IMR-90 (cell line): ENCODE measurements around the gene KLF8. TPM values are rescaled to one million over a fixed set of nuclear protein-coding genes. Genes with fewer than 3 reads are reported as not detected.

ENCODE experiments used
- ATAC-seq: fragments of 200-7000 bp; cut with Tn5 transposase; 2 replicates; pipeline ENCODE4 v1.9.1; 2020; ENCODE audit warnings: low read depth, mild to moderate bottlenecking, moderate library complexity
- BruUV-seq: library from RNA; stranded (reverse); fragments of 400-500 nt; replicated peaks from 2 replicates; lab custom pipeline; 2021; lab: Mats Ljungman, UMichigan
- CTCF ChIA-PET: fragments of 300-600 bp; formaldehyde crosslinking; extraction: SDS; loops from one replicate; lab custom pipeline; 2021; ENCODE audit warnings: antibody characterized with exemption; lab: Yijun Ruan, JAX
- POLR2A ChIA-PET: fragments of 300-600 bp; sonication (Branson Sonifier 250); formaldehyde crosslinking; loops from one replicate; lab custom pipeline; 2022; ENCODE audit warnings: antibody characterized with exemption; ENCODE audit not compliant: unreplicated experiment; lab: Charles Lee
- DNase-seq: peaks from one replicate; pipeline ENCODE4 v3.0.0; 2013
- H2AFZ ChIP-seq: replicated peaks from 2 replicates; pipeline ENCODE3; 2013; ENCODE audit warnings: low read length, mild to moderate bottlenecking; ENCODE audit not compliant: poor library complexity
- H2AK5ac ChIP-seq: 2 replicates; pipeline ENCODE4 v1.6.1; 2013; ENCODE audit warnings: low read depth, low read length, inconsistent platforms
- H2AK9ac ChIP-seq: replicated peaks from 2 replicates; pipeline ENCODE3; 2013; ENCODE audit warnings: mild to moderate bottlenecking, low read depth, low read length, moderate library complexity; ENCODE audit not compliant: poor library complexity
- H2BK120ac ChIP-seq: 2 replicates; pipeline ENCODE4 v1.6.1; 2013; ENCODE audit warnings: low read depth, low read length, inconsistent platforms
- H2BK15ac ChIP-seq: 3 replicates; pipeline ENCODE4 v1.6.1; 2013; ENCODE audit warnings: low read depth, low read length, inconsistent platforms
- H2BK20ac ChIP-seq: 2 replicates; pipeline ENCODE4 v1.6.1; 2013; ENCODE audit warnings: low read depth, mild to moderate bottlenecking, inconsistent platforms, low read length, moderate library complexity
- H2BK5ac ChIP-seq: 2 replicates; pipeline ENCODE4 v1.6.1; 2013; ENCODE audit warnings: mild to moderate bottlenecking, low read depth, low read length, inconsistent platforms; ENCODE audit not compliant: poor library complexity, severe bottlenecking
- H3K14ac ChIP-seq: replicated peaks from 2 replicates; pipeline ENCODE4 v1.6.1; 2013; ENCODE audit warnings: low read depth, low read length, inconsistent platforms
- H3K18ac ChIP-seq: 2 replicates; pipeline ENCODE4 v1.6.1; 2013; ENCODE audit warnings: low read depth, low read length, control low read depth
- H3K23ac ChIP-seq: 2 replicates; pipeline ENCODE4 v1.6.1; 2013; ENCODE audit warnings: low read depth, low read length, inconsistent platforms
- H3K27ac ChIP-seq: 2 replicates; pipeline ENCODE4 v1.5.1; 2013; ENCODE audit warnings: mild to moderate bottlenecking, control low read depth, low read length; ENCODE audit not compliant: insufficient read depth
- H3K27me3 ChIP-seq: 2 replicates; pipeline ENCODE4 v1.6.1; 2013; ENCODE audit warnings: low read length; ENCODE audit not compliant: control insufficient read depth, insufficient read depth
- H3K36me3 ChIP-seq: 2 replicates; pipeline ENCODE4 v1.6.1; 2013; ENCODE audit warnings: low read length, mixed read lengths; ENCODE audit not compliant: control insufficient read depth, insufficient read depth
- H3K4ac ChIP-seq: 2 replicates; pipeline ENCODE4 v1.6.1; 2013; ENCODE audit warnings: low read depth, low read length, inconsistent platforms
- H3K4me1 ChIP-seq: 2 replicates; pipeline ENCODE4 v1.6.1; 2013; ENCODE audit warnings: low read length, mixed read lengths; ENCODE audit not compliant: control insufficient read depth, insufficient read depth
- H3K4me2 ChIP-seq: 2 replicates; pipeline ENCODE4 v1.6.1; 2013; ENCODE audit warnings: low read depth, mild to moderate bottlenecking, control low read depth, low read length, moderate library complexity
- H3K4me3 ChIP-seq: 2 replicates; pipeline ENCODE4 v1.5.1; 2013; ENCODE audit warnings: low read depth, mild to moderate bottlenecking, control low read depth, low read length, moderate library complexity; ENCODE audit not compliant: insufficient read depth
- H3K56ac ChIP-seq: 2 replicates; pipeline ENCODE4 v1.6.1; 2013; ENCODE audit warnings: low read length, inconsistent platforms; ENCODE audit not compliant: insufficient read depth; ENCODE audit errors: extremely low read depth
- H3K79me1 ChIP-seq, 2 experiments: 2 replicates each; pipeline ENCODE4 v1.6.1; 2013; ENCODE audit warnings: low read length in 2 of 2, inconsistent platforms in 1 of 2, low read depth in 1 of 2
- H3K9ac ChIP-seq: 2 replicates; pipeline ENCODE4 v1.6.1; 2013; ENCODE audit warnings: low read depth, low read length, control low read depth
- H3K9me1 ChIP-seq: 2 replicates; pipeline ENCODE4 v1.6.1; 2013; ENCODE audit warnings: low read length, inconsistent platforms; ENCODE audit not compliant: insufficient read depth
- H3K9me3 ChIP-seq: 2 replicates; pipeline ENCODE4 v1.6.1; 2013; ENCODE audit warnings: low read length; ENCODE audit not compliant: control insufficient read depth, insufficient read depth
- H4K20me1 ChIP-seq: 2 replicates; pipeline ENCODE4 v1.6.1; 2013; ENCODE audit warnings: low read length, inconsistent platforms; ENCODE audit not compliant: insufficient read depth
- H4K5ac ChIP-seq: 2 replicates; pipeline ENCODE4 v1.6.1; 2013; ENCODE audit warnings: mild to moderate bottlenecking, low read depth, low read length, control low read depth
- H4K8ac ChIP-seq, 2 experiments: 2 replicates each; pipeline ENCODE4 v1.6.1; 2013; ENCODE audit warnings: low read depth in 2 of 2, low read length in 2 of 2, control low read depth in 1 of 2, inconsistent platforms in 1 of 2
- H4K91ac ChIP-seq: 2 replicates; pipeline ENCODE4 v1.6.1; 2013; ENCODE audit warnings: low read depth, low read length, inconsistent platforms; ENCODE audit not compliant: insufficient read depth
- BHLHE40 ChIP-seq: fragments of 150-350 bp; IDR thresholded peaks from 2 replicates; pipeline ENCODE4 v1.6.1; 2016; ENCODE audit warnings: mild to moderate bottlenecking, low read depth, low read length
- CEBPB ChIP-seq: IDR thresholded peaks from 2 replicates; pipeline ENCODE4 v1.6.1; 2012; ENCODE audit warnings: low read depth, low read length, improper control_type of control experiment
- MAFK ChIP-seq: IDR thresholded peaks from 2 replicates; pipeline ENCODE4 v1.6.1; 2012; ENCODE audit warnings: low read depth, low read length, improper control_type of control experiment
- MXI1 ChIP-seq: IDR thresholded peaks from 2 replicates; pipeline ENCODE4 v1.6.1; 2012; ENCODE audit warnings: low read depth, mild to moderate bottlenecking, low read length, moderate library complexity, borderline replicate concordance
- POLR2A ChIP-seq: IDR thresholded peaks from 2 replicates; pipeline ENCODE4 v1.6.1; 2012; ENCODE audit warnings: mild to moderate bottlenecking, low read depth, low read length
- RAD21 ChIP-seq: IDR thresholded peaks from 2 replicates; pipeline ENCODE4 v1.6.1; 2012; ENCODE audit warnings: low read length, improper control_type of control experiment
- RFX5 ChIP-seq: IDR thresholded peaks from 2 replicates; pipeline ENCODE4 v1.8.0; 2012; ENCODE audit warnings: low read depth, mild to moderate bottlenecking, low read length, moderate library complexity
- SMC3 ChIP-seq: fragments of 150-350 bp; IDR thresholded peaks from 2 replicates; pipeline ENCODE4 v1.6.1; 2016; ENCODE audit warnings: low read depth, mild to moderate bottlenecking, antibody characterized with exemption, low read length, moderate library complexity
- WGBS, 2 experiments: methylation state at CpG; one replicate each; pipeline versions ENCODE4 v1.1.5 to v1.1.7; 2013; ENCODE audit warnings: missing lambda C conversion rate in 2 of 2; ENCODE audit not compliant: insufficient read length in 1 of 2; ENCODE audit errors: extremely low coverage in 2 of 2; 5-methylcytosine and 5-hydroxymethylcytosine counted together
- dilution Hi-C: fragments of 300-500 bp; cut with HindIII; formaldehyde crosslinking; loops from one replicate; pipeline ENCODE4 v1.14.3; 2018; ENCODE audit warnings: low sequenced_read_pairs; ENCODE audit not compliant: unreplicated experiment
- in situ Hi-C: fragments of 300-500 bp; cut with MboI; formaldehyde crosslinking; loops from 3 replicates; pipeline ENCODE4 v1.14.3; 2019; ENCODE audit warnings: low sequenced_read_pairs, inconsistent platforms, mixed read lengths
- intact Hi-C: fragments of 100-400 bp; cut with micrococcal nuclease; formaldehyde crosslinking; loops from 2 replicates; pipeline ENCODE4 v1.10.0; 2022
- polyA plus RNA-seq, 3 experiments: library from polyadenylated mRNA; depleted of rRNA; stranded (reverse); fragments of >200 nt; gene quantifications; 2 replicates each; pipeline ENCODE4 v1.2.3, GENCODE V29; 2012; ENCODE audit warnings: low replicate concordance in 1 of 3
- total RNA-seq: library from RNA; depleted of rRNA; stranded (reverse); fragments of >200 nt; gene quantifications from 2 replicates; pipeline ENCODE4 v1.2.3, GENCODE V29; 2012
- TF ChIP-seq, protein P1 (sequence below): fragments of 150-350 bp; IDR thresholded peaks from 2 replicates; pipeline ENCODE4 v1.6.1; 2017; ENCODE audit warnings: mild to moderate bottlenecking, antibody characterized with exemption, low read length, low read depth
- TF ChIP-seq, protein P2 (sequence below): fragments of 150-350 bp; IDR thresholded peaks from 2 replicates; pipeline ENCODE4 v1.6.1; 2016; ENCODE audit warnings: low read depth, mild to moderate bottlenecking, low read length, moderate library complexity, borderline replicate concordance

The KLF8 gene
- total and polyA plus RNA-seq, 2 of the 4 experiments (the other 2 are of a cell fraction) = 0.07 TPM; not detected in 1

DNA sequence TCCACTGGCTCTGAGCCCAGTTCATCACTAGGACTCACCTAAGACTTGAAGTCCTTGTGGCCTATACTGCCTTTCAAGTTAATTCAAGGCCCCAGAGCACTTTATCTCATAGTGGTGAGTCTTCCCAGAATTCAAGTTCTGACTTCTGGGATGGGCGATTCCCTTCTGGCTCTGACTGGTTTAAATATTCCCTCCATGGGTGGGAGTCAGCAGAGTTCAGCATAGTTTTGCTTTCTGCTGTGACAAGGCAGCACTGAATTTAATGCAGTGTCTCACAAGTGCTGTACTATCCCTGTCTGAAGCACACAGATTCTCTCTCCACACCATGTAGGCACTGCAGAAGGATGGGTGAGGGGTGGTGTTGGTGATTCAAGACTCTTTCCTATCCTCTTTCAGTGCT lies 46.5 kb downstream of the KLF8 start:
- TF ChIP-seq, protein P1, sequence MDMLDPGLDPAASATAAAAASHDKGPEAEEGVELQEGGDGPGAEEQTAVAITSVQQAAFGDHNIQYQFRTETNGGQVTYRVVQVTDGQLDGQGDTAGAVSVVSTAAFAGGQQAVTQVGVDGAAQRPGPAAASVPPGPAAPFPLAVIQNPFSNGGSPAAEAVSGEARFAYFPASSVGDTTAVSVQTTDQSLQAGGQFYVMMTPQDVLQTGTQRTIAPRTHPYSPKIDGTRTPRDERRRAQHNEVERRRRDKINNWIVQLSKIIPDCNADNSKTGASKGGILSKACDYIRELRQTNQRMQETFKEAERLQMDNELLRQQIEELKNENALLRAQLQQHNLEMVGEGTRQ = no peak
- TF ChIP-seq SMC3 (no peak), CEBPB (no peak), RFX5 (no peak), MAFK (no peak), BHLHE40 (no peak), MXI1 (no peak), RAD21 (no peak), POLR2A (no peak)
- TF ChIP-seq, protein P2, sequence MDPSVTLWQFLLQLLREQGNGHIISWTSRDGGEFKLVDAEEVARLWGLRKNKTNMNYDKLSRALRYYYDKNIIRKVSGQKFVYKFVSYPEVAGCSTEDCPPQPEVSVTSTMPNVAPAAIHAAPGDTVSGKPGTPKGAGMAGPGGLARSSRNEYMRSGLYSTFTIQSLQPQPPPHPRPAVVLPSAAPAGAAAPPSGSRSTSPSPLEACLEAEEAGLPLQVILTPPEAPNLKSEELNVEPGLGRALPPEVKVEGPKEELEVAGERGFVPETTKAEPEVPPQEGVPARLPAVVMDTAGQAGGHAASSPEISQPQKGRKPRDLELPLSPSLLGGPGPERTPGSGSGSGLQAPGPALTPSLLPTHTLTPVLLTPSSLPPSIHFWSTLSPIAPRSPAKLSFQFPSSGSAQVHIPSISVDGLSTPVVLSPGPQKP = no peak
- POLR2A ChIA-PET = no interaction called here

More for the DNA sequence above, 46.5 kb downstream of the KLF8 start:
- Histone ChIP-seq H2BK15ac (no peak overlapping the region), H3K4ac (no peak overlapping the region), H3K18ac (no peak overlapping the region), H3K4me2 (no peak overlapping the region), H3K14ac (no peak overlapping the region), H2BK5ac (no peak overlapping the region), H3K56ac (no peak overlapping the region), H3K27me3 (no peaks in the 10 kb centered on the region), H4K91ac (no peak overlapping the region), H3K27ac (no peak overlapping the region), H3K79me1 (no peaks in the 10 kb centered on the region), H3K4me3 (no peak overlapping the region), H3K9ac (no peak overlapping the region), H2AK5ac (no peak overlapping the region), H4K20me1 (no peaks in the 10 kb centered on the region), H3K9me1 (no peaks in the 10 kb centered on the region), H2AK9ac (no peak overlapping the region), H2BK20ac (no peak overlapping the region), H3K23ac (no peak overlapping the region), H2BK120ac (no peak overlapping the region), H3K36me3 (no peaks in the 10 kb centered on the region), H4K8ac (no peak overlapping the region), H3K9me3 (no peaks in the 10 kb centered on the region), H4K5ac (no peak overlapping the region), H3K4me1 (no peaks in the 10 kb centered on the region), H2AFZ (no peak overlapping the region)
- intact Hi-C loops = no loop called here
- in situ Hi-C loops = loop anchor here (25.0 kb wide), 1 partner anchor 434 kb away; no protein-coding TSS in a partner anchor
- BruUV-seq = no TSS peak
- CTCF ChIA-PET = no interaction called here
- no peak for DNase-seq
- WGBS, 2 experiments = no CpG with 5 or more reads among the region's 1 CpG
- dilution Hi-C loops = no loop called here
- ATAC-seq = no peak
